ENCODE measurements around the gene CD44.

CD44 gene

DNA sequence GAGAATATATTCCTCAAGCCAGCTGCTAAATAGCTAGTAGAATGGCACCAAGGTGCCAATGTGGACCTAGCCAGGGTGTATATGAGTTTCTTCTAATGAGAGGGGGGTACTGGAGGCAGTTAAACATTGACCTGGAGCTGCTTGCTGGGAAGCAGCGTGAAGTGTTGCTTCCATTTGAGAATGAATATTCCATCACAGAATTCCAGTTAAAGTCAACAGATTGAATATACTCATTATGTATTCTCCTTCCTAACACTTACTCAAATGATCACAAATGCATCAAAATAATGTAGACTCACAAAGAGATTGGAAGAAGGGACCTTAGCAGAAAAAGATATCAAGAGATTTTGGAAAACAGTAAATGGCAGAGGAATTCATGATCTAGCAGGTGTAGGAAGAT is 102.1 kb downstream of the CD44 start:
- DNase-seq, result no peak

DNA sequence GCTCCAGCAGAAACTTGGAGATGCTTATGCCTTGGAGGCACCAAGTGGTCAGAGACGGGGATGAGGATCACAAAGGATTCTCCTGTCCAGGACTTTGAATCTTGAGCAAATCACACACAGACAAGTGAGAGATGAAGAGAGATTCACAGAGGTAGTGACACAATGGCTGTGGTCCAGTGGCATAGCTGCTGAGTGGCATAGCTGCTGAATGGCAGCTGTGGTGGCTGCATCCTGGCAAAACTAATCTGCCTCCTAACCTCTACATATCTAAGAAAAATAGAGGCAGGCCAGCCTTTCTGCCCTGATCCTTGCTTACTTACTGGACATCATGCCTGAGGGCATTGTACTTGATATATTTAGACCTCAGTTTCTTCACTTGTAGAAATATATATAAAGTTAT is 102.6 kb downstream of the CD44 start:
- DNase-seq, result no peak

DNA sequence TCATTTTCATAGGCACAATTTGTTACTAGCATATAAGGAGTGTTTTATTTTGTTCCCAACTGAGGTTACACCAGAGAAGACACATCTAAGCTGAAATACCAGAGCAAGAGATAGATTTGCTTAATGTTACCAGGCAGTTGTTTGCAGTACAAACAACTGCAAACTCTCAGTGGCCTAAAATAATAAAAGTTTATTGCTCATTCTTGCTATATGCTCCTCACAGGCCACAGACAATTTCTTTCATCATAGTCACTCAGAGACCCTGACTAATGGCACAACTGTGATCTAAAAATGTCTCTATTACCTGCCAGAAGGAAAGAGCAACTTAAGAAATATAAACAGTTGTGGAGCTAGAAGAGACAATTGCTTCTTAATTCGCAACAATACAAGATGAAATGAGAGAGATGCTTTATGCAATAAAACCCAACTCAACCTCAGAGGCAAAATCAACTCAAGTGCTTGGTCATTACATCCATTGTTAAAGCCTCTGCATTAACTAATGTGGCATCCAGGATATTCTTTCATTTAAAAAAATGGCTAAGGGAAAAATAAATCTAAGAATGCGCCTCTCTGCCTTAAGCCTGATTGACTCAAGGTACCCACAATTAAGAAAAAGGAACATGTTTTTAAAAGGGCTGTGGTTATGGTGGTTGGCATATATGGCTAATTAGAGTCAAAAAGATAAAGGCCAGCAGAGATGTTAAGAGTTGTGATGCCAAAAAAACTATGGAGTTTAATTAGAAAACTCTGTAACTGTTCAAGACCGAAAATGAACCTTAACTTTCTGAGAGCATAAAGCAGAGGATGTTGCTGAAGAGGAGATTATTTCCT is 103.7 kb downstream of the CD44 start:
- no peak for DNase-seq

DNA sequence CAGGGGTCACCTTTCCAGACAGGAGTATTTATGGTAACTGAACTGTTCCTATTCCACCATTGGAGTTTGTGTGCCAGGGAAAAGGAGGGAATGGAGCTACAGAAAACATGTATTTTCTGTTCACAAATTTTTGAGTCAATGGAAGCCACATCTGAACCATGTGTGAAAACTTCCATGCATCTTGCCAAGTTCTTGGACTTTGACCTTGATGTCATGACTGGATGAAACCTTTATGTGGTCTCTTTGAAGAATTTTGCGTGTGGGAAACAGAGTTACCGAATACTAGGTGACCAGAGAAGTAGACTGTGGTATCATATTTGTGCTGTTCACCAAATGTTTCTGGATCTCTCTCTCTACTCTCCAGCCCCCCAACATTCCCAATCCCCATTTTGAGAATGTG is 104.8 kb downstream of the CD44 start:
- DNase-seq, result no peak

DNA sequence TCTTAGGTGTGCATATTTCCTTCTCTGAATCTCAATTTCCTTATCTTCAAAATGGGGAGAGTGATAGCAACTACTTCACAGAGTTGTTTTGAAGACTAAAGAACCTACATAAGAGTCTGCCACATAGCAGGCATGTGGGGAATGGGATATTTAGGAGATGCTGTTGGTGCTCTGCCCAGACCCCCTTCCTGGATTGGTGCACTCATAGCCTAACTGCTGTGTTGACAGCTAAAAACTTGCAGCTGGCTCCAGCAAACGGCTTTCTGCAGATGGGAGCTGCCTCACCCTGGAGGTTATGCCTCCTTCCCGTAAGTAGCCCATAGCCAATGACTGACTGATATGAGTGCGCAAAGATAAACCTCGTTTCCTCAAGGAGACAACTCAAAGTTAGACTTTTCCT is 106.1 kb downstream of the CD44 start:
- DNase-seq, result no peak

DNA sequence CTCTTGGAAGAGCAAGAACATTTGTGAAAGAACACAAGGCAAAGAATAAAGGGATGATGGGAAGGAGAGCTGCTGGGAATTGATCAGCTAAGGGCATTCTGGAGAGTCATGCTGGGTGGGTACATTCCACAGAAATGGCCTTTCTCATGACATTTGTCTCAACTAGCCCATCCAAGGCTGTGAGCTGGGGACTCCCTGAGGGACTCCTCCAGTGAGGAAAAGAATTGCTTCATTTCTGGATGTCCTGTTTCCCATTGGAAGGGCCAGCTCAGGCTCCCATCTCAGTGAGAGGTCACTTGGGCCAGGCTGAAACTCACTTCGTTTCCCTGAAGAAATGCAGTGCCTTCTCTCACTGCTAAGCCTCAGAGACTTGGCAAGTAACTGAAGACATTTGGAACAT is 106.8 kb downstream of the CD44 start:
- DNase-seq, result no peak

DNA sequence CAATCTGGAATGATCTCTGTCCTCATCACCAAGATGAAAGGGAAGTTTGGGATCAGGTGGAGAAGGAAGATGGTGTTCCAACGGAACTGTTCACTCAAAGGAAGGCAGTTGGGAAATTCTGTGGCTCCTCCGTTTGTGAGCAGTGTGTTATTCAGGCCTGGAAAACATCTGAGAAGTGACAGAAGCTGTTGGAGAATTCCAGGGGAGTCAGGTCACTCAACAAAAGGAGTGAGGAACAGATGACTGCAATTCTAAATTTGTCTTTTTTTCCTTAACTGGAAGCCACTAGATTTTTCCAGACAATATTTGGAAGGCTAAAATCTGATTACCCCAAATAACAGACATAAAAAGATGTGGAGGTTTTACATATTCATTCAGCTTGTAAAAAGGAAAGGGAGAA is 107.8 kb downstream of the CD44 start:
- DNase-seq, result no peak

DNA sequence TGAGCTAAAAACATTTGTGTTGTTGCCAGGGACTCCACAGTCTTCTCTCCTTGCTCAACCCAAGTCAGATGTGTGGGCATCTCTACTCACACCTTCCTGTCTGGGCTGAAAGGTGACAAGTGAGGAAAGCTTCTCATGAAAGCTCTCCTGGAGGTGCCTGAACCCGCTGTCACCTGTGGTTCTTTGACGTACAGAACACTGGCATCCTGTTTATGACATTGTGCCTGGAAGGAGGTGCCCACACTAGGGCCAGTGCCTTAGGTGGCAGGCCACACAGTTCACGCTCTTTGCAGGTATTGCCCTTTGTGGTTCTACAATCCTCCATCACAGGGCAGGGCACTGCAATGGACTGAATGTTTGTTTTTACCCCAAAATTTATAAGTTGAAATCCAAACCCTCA is 108.5 kb downstream of the CD44 start:
- peak; percentile 89 for DNase-seq

DNA sequence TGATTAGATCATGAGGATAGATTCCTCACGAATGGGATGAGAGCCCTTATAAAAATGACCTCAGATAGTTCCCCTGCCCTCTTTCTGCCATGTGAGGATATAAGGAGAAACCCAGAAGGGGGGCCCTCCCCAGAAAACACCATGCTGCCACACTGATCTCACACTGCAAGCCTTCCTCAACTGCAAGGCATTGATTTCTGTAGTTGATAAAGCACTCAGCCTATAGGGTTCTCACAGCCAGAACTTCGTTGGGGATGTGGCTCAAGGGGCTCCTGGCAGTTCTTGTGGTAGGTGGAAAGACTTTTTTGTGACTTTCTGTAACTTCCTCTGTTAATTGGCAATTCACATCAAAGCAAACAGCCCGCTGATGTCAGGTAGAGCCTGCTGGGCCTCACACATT is 108.9 kb downstream of the CD44 start:
- peak; percentile 37 for DNase-seq

DNA sequence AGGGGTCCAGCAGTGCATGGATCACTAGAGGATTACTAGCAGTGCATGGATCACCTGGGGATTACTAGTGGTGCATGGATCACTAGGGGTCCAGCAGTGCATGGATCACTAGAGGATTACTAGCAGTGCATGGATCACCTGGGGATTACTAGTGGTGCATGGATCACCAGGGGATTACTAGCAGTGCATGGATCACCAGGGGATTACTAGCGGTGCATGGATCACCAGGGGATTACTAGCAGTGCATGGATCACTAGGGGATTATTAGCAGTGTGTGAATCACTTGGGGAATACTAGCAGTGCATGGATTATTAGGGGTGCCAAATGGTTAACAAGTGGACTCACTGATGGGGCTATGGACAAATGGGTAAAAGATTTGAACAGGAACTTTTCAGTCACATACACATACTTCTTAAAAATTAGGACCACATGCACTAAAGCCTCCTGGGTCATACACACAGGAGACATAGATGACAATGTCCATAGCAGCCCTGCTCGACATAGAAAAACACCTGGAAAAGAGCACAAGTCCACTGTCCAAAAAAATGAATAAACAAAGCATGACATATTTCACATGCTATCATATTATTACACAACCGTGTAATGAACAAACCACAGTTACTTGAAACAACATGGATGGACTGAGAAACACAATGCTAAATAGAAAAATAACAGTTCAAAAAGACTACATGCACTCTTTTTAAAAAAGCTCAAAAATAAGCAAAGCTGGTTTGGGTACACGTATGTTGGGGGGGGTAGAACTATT is 109.8 kb downstream of the CD44 start:
- no peak for DNase-seq

DNA sequence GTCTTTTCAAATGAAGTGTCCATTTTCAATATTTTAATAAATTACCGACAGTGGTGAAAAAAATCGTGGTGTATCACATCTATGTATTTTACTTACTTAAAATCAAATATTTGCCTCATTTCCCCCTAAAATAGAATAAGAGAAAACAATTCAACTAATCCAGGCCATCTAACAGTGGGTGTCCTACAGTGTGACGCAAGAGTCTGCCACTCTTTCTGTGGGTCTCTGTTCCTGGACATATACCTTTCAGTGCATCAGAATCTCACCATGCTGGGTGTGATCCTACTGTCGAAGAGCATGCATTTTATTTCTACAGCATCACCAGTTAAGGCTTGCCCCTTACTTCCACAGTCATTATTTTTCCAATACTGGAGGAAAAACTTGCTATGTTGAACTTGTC is 111.2 kb downstream of the CD44 start:
- DNase-seq, result no peak

DNA sequence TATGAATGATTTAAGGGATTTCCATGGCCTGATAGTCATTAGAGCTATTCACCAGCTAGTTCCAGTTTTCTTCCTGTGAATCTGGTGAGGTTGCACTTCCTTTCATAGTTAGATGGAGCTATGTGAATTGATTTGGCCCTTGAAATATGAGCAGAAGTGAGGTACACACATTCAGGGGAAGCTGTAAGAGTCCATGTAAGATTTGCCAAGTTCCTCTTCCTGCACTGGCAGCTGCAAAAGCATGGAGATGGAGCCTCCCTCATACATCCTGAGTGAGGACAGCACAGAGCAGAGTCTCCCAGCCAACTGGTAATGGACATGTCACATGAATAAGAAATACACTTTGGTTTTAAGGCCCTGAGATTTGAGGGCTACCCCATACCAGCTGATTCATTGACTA is 111.7 kb downstream of the CD44 start:
- DNase-seq, result no peak

DNA sequence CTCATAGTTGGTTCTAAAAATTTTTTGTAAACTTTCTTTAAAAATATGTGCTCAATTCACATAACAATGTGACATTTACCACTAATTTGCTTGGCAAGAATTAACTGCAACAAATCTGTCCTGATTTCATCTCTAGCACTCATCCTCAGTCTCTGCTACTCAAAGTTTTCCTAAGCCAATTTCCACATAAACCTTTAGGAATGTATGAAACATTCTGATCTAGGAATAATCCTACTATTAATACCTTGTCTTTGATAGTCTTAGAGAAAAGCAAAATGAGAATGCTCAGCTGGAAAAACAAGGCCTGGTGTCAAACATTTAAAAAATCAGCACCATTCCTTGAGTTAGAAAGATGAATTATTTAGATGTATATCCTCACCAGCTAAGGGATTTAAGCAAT is 114.3 kb downstream of the CD44 start:
- no peak for DNase-seq

DNA sequence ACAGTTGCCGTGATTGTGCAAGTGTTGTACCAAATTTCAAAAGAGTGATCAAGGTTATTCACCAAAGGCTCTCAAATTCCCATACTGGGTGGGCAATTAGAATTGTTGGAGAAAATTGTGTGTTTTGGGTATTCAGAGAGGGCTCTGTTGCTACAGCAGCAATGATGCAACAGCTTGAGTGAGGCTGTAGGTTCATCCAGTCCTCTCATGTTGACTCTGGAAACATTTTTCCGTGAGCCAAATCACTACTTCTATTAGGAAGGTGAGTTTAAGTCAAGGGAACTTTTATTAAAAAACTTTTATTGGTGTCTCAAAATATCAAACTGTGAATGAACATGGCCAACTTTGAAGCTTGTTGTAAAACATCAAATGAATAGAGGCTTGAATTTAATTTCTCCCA is 116.5 kb downstream of the CD44 start:
- DNase-seq, result no peak

DNA sequence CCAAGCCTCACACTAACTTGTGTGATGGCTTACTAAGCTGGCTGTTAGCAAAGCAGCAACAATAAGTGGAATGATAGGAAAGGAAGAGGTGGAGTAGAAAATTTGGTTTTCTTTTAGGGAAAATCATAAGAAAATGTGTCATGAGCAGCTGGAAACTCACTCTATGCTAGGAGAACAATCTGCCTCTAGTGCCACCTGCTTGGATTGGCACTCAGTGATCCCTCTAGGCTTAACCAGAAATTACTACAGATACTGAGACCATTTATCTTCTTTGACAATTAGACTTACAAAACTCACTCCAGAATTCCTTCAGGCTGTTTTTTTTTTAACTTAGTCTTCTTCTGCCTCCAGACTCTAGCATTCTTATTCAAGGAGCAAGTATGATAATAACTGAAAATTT is 117.3 kb downstream of the CD44 start:
- DNase-seq, result no peak

DNA sequence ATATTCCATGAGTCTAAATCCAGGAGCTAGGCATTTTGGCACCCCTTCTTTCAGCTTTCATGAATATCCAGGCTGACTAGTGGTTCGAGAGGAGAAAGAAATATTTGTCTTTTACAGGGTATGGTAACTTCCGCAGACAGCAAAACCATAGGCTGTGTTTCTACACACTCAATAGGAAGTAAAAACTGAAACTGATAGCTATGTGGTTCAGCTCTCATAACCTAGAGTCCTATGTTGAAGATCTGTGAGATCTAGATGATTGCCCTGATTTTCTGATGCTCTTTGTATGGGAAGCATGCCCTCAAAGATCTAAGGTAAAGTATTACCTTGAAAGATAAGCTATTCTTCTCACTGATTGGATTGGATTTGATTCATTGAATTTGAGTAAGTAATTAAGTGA is 118.3 kb downstream of the CD44 start:
- no peak for DNase-seq

DNA sequence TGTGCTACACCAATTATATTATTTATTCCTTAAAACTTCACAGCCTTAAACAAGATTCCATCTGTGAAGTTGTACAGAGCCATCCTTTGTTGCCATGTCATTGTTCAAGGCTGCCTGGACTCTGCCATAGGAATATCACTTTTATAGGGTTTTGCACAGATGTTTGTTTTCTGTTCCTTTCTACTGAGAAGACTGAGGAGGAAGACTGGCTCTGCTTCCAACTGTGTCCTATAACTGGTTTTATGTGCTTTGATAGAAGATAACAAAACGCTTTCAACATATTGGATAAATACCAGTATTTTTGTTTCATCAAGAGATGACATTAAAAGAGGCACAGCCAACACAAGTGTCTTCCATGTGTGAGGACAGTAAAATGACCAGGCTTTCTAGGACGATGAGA is 120.6 kb downstream of the CD44 start:
- DNase-seq, result no peak

DNA sequence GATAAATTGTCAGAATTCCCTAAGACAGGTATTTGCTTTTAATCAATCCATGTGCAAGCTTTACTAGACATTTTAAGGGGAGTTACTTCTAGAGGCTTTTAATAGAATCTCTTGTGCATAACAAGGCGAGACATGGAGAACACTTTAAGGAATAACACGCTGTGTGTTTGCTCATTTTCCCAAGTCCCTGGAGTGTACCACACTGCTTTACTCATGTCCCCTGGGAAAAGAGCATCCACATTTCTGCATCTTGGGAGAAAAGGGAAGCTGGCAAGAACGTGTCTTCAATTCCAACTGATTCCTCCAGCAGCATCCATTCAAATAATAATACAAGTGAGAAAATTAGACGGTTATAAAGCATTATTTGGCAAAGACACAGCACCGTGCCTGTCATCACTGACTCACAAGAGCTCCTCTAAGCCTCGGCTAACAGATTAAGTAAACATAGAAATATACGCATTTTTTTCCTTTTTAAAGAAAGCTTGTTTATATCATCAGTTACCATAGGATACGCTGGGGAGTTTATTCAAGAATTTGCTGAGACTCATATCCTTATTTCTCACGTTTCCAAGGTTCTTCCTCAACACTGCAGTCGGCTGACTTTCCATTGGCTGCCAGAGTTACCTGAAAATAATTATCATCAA is 121.5 kb downstream of the CD44 start:
- no peak for DNase-seq

DNA sequence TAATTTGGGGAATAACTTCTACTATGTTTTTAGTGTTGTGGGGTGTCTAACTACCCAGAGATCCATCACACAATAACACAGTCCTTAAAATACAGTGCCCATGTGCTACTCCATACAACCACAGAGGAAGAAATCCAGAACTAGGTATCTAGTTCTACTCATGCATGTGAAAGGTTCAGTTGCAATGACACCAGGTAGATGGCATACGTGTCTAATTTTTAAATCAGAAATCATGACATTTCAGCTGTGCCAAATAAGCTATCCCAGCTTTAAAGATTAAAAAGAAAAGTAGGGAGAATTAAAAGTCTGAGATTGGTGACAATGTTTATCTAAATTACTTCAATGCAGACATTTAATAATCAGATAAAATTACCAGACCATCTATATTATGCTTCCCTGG is 122.2 kb downstream of the CD44 start:
- no peak for DNase-seq

DNA sequence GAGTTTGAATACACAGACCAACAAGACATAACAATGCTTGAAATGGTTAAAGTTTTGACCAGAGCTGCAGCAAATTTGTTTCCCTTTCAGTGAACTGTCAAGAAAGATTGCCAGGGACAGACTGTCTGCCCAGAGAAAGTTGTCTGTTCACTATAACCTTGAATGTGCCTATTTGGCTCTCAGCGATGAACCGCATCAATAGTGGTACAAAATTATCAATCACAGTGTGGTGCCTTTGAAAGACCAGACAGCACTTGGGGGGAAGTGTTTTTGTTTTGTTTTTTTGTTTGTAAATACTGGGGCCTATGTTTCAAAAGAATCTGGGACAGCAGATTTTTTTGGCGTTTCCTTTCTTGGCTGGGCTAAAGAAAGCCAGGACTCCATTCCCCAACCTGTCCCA is 123.1 kb downstream of the CD44 start:
- DNase-seq, result no peak

DNA sequence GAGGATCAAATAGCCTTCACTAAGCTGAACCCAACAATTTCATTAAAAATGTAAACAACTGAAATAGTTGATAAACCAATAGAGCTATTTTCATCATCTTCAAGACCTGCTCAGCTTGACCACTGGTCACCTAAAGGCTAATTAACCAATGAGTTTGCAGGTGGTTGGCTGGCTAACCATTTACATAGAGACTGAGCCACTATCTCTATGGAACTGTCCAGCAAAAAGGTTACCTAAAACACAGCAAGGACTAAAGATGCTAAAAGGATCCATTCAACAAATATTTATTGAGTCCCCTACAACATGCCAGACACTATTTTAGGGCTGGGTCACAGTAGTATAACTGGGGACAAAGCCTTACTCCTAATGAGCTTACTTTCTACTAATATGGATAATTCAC is 123.8 kb downstream of the CD44 start:
- no peak for DNase-seq

DNA sequence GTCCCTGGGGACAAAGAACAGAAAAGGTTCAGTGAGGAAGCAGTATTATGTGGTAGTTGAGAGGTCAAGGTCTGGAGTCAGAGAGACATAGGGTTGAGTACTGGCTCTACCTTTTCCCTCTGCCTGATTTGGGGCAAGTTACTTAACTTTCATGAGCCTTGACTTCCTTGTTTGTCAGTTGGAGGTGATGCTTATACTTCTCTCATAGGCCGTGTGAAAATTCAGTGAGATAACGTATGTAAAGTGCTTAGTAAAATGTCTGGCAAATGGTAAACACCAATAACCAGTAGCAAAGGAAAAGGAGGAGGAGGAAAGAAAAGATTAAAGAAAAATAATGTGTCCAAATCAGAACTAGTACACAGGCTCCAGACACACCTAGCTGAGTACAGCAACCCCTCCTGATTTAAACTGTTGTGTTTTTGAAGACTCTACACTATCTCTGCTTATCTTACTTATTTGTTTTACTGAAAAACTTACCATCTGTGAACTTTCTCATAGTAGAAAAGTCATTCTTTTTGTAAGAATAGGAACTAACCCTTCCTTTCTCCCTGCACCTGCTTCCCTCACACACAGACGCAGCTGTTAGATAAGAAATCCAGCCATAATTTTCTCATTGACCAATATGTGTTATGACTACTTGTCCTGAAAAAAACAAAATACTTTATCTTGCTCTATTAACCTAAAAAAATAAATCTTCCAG is 126.9 kb downstream of the CD44 start:
- no peak for DNase-seq

DNA sequence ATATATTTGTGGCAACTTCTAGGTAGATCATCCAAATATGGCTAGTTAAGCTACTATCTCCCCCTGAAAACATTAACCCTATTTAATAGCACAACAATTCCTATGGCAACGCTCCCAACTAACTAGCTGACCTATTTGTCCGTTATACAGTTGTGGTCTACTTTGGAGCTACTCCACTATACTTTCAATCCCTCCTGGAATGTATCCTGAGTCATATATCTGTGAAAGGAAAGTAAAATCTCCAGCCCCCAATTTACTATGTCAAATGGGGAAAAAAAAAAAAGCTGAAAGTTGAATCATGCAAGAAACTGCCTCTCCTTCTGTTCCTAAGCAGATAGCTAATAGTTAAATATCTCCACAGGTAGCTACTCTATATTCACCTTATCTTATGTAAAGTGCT is 128.5 kb downstream of the CD44 start:
- no peak for DNase-seq

DNA sequence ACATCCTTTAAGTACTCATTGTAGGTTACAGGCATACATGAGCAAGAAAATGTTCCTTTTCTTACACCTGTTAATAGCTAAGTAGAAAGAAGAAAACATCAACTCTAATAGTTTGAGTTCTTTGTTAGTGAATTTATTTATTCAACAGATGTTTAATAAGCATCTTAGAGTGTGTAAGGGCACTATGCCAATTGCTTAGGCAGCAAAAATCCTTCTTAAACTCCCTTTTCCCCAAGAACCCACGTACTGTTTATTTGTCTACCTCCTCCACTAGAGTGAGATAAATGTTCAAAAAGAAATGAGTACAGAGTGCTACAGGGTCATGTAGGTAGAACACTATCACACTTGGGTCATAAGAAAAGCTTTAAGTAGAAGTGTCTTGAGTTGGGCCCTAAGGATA is 131.4 kb downstream of the CD44 start:
- DNase-seq, result no peak
